Activated naive CD4-positive, alpha-beta T cell treated with anti-CD3 and anti-CD28 coated beads, Interleukin-2, amount 50 U/mL, for 24 hours (primary cell): Measurements from ENCODE around the gene ATP9B.
"Not testable (repeated sequence)": the region's sequence is repeated elsewhere in the genome, so short reads cannot be mapped to it uniquely, and the experiment has no call there.

ENCODE experiments used
- H3K27ac Mint-ChIP-seq: one replicate; pipeline ENCODE4 v1.8.0; 2021; ENCODE audit warnings: mild to moderate bottlenecking, mixed read lengths
- H3K27me3 Mint-ChIP-seq: one replicate; pipeline ENCODE4 v1.8.0; 2021; ENCODE audit warnings: mixed read lengths
- H3K36me3 Mint-ChIP-seq: one replicate; pipeline ENCODE4 v1.8.0; 2021; ENCODE audit warnings: mixed read lengths
- H3K4me1 Mint-ChIP-seq: one replicate; pipeline ENCODE4 v1.8.0; 2021; ENCODE audit warnings: mixed read lengths
- H3K4me3 Mint-ChIP-seq: one replicate; pipeline ENCODE4 v1.8.0; 2021; ENCODE audit warnings: mild to moderate bottlenecking, mixed read lengths
- H3K9me3 Mint-ChIP-seq: one replicate; pipeline ENCODE4 v1.8.0; 2021; ENCODE audit warnings: mixed read lengths

ATP9B gene

DNA sequence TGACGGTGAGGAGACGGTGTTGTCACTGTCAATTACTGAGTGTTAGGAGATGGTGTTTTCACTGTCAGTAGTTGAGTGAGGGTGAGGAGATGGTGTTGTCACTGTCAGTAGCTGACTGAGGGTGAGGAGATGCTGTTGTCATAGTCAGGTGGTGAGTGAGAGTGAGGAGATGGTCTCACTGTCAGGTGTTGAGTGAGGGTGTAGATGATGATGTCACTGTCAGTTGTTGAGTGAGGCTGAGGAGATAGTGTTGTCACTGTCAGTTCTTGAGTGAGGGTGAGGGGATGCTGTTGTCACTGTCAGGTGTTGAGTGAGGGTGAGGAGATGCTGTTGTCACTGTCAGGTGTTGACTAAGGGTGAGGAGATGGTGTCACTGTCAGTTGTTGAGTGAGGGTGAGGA is 3.4 kb upstream of the ATP9B start:
- Mint-ChIP-seq H3K4me3 (no peak overlapping the region), H3K36me3 (peaks cover 4% of the 10 kb centered on the region), H3K27ac (peak overlapping the region; percentile 44)

DNA sequence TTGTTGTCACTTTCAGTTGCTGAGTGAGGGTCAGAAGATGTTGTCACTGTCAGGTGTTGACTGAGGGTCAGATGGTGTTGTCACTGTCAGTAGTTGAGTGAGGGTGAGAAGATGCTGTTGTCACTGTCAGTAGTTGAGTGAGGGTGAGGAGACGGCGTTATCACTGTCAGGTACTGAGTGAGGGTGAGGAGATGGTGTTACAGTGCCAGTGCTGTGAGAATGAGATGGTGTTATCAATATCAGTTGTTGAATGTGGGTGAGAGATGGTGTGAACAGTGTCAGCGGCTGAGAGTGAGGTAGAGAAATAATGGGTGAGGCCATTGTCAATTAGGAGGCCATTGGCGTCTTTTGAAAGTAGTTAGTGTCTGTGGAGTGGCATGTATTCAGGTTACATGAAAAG is 1.6 kb upstream of the ATP9B start:
- Mint-ChIP-seq H3K27me3 (no peaks in the 10 kb centered on the region), H3K9me3 (no peaks in the 10 kb centered on the region), H3K4me1 (peaks cover 29% of the 10 kb centered on the region), H3K4me3 (peak overlapping the region; percentile 92), H3K36me3 (peaks cover 4% of the 10 kb centered on the region), H3K27ac (peak overlapping the region; percentile 76)

More for the DNA sequence above, 3.4 kb upstream of the ATP9B start:
- H3K27me3 Mint-ChIP-seq = no peaks in the 10 kb centered on the region
- H3K4me1 Mint-ChIP-seq = peaks cover 18% of the 10 kb centered on the region
- H3K9me3 Mint-ChIP-seq = no peaks in the 10 kb centered on the region

DNA sequence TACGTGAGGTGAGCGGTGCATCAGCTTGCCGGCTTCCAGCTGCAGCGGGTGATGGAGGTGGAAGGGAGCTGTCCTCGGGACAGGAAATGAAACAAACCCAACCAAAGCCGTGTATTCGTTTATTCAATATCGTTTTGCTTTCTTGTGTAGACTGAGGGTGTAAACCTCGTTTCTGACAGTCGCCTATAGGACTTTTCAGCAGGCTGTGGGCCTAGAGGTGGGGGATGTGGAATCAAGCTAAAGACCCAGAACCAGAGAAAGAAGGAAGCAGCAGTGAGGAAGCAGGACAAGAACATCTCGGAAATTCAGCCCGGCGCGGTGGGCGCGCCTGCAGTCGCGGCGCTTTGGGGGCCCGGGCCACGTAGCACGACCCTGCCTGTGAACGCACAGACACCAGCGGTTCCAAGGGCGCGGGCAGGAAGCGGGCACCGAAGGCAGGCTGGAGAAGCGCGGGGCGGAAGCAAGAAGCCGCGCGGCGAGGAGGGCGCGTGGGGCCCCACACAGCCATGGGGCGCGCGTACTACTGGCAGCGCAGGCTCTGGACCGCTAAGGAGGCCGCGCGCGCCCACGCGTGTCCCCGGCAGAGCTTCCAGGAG is 755 bp upstream of the ATP9B start:
- Mint-ChIP-seq H3K27ac (peak overlapping the region; percentile 98), H3K27me3 (no peaks in the 10 kb centered on the region), H3K9me3 (no peaks in the 10 kb centered on the region), H3K4me1 (peaks cover 33% of the 10 kb centered on the region), H3K4me3 (peak overlapping the region; percentile 92), H3K36me3 (peaks cover 5% of the 10 kb centered on the region)

DNA sequence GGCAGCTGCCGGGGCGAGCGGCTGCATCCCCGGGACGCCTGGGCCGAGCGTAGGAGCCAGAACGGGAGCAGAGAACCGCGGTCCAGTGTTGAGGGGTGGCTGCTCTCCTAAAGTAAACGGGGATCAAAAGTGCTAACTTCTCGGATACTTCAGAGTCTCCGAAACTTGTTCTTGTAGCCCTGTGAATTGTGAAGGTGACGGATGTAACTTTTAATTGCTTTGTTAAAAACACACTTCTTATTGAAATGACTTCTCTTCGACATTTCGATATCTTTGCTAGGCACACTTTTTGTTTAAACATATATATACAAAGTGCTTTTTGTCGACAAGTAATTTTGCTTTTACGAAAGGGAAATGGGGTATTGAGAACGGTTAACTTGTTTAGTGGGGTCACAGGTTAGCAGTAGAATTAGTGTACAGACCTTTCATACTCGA is 540 bp downstream of the ATP9B start:
- Mint-ChIP-seq H3K36me3 (peaks cover 14% of the 10 kb centered on the region), H3K27me3 (no peaks in the 10 kb centered on the region), H3K4me1 (peaks cover 45% of the 10 kb centered on the region), H3K27ac (peak overlapping the region; percentile 83), H3K4me3 (peak overlapping the region; percentile 89), H3K9me3 (no peaks in the 10 kb centered on the region)

DNA sequence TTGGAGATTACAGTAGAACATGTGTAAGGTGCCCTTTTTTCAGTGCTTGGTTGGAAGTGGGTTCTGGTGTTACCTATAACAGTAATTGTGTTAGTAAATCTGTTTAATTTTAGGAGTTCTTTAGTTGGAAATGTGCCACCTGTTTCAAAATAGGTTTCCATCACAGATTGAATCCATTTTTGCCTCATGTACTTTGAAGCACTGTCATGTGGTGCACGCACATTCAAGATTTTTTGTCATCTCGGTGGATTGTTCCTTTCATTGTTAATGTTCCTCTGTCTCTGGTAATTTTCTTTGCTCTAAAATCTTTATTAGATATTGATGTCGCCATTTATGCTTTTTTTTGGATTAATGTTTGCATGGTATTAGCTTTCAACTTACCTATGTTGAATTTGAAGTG is 1.3 kb downstream of the ATP9B start:
- peak overlapping the region; percentile 89 for H3K4me3 Mint-ChIP-seq
- H3K27me3 Mint-ChIP-seq = no peaks in the 10 kb centered on the region
- H3K4me1 Mint-ChIP-seq = peaks cover 53% of the 10 kb centered on the region
- H3K36me3 Mint-ChIP-seq = peaks cover 15% of the 10 kb centered on the region
- H3K9me3 Mint-ChIP-seq = no peaks in the 10 kb centered on the region
- peak overlapping the region; percentile 63 for H3K27ac Mint-ChIP-seq

GRCh38 chr18:79071037-79071436 is 1.8 kb downstream of the ATP9B start:
- Mint-ChIP-seq H3K27me3 (no peaks in the 10 kb centered on the region), H3K27ac (no peak overlapping the region), H3K36me3 (peaks cover 18% of the 10 kb centered on the region), H3K4me3 (peak overlapping the region; percentile 89), H3K9me3 (no peaks in the 10 kb centered on the region), H3K4me1 (peaks cover 58% of the 10 kb centered on the region)

GRCh38 chr18:79071503-79072210 is 2.5 kb downstream of the ATP9B start:
- Mint-ChIP-seq H3K27me3 (no peaks in the 10 kb centered on the region), H3K27ac (no peak overlapping the region), H3K9me3 (no peaks in the 10 kb centered on the region), H3K4me1 (peaks cover 63% of the 10 kb centered on the region), H3K4me3 (peak overlapping the region; percentile 63), H3K36me3 (peaks cover 18% of the 10 kb centered on the region)

- H3K4me3 Mint-ChIP-seq, H3K27ac Mint-ChIP-seq, H3K9me3 Mint-ChIP-seq, H3K27me3 Mint-ChIP-seq: not testable (repeated sequence)
- Mint-ChIP-seq H3K36me3 (peaks cover 14% of the 10 kb centered on the region), H3K4me1 (peaks cover 63% of the 10 kb centered on the region)
These were observed 3.5 kb downstream of the ATP9B start for GRCh38 chr18:79072655-79073054.

GRCh38 chr18:79077181-79077580 is 8.0 kb downstream of the ATP9B start:
- peaks cover 53% of the 10 kb centered on the region for H3K36me3 Mint-ChIP-seq
- H3K27ac Mint-ChIP-seq = no peak overlapping the region

GRCh38 chr18:79078791-79079190 is 9.6 kb downstream of the ATP9B start:
- peaks cover 53% of the 10 kb centered on the region for H3K36me3 Mint-ChIP-seq
- not testable (repeated sequence) for H3K9me3 Mint-ChIP-seq, H3K27ac Mint-ChIP-seq, H3K4me3 Mint-ChIP-seq, H3K27me3 Mint-ChIP-seq
- peaks cover 79% of the 10 kb centered on the region for H3K4me1 Mint-ChIP-seq

More at GRCh38 chr18:79077181-79077580, 8.0 kb downstream of the ATP9B start:
- Mint-ChIP-seq H3K27me3 (no peaks in the 10 kb centered on the region), H3K4me1 (peaks cover 83% of the 10 kb centered on the region), H3K9me3 (peaks cover 6% of the 10 kb centered on the region), H3K4me3 (peak overlapping the region; percentile 15)

GRCh38 chr18:79092874-79093273 is 23.7 kb downstream of the ATP9B start:
- H3K4me3 Mint-ChIP-seq = no peak overlapping the region
- peaks cover 5% of the 10 kb centered on the region for H3K9me3 Mint-ChIP-seq
- no peaks in the 10 kb centered on the region for H3K27me3 Mint-ChIP-seq
- no peak overlapping the region for H3K27ac Mint-ChIP-seq
- peaks cover 67% of the 10 kb centered on the region for H3K4me1 Mint-ChIP-seq
- peaks cover 22% of the 10 kb centered on the region for H3K36me3 Mint-ChIP-seq

DNA sequence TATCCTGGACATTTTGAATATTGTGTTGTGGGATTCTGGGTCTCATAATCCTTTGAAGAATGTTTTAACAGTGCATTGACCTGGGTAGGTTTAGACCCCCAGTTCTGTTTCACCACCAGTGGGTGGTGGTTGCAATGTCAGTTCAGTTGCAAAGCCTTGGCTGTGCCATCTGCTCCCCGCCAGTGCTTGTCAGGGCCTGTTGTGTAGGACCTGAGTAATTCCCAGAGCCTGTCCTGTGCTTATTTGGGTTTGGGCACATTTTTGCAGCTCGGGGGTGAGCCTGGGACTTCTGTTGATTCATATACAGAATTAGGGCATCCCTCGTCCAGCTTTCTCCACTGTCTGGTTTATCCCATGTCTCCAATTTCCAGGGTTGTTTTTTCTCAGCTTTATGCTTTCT is 24.8 kb downstream of the ATP9B start:
- Mint-ChIP-seq H3K4me3 (no peak overlapping the region), H3K4me1 (peaks cover 59% of the 10 kb centered on the region), H3K36me3 (peaks cover 28% of the 10 kb centered on the region), H3K27me3 (no peaks in the 10 kb centered on the region), H3K9me3 (peaks cover 5% of the 10 kb centered on the region), H3K27ac (no peak overlapping the region)

- peaks cover 50% of the 10 kb centered on the region for H3K4me1 Mint-ChIP-seq
- H3K36me3 Mint-ChIP-seq = peaks cover 27% of the 10 kb centered on the region
- H3K9me3 Mint-ChIP-seq = no peaks in the 10 kb centered on the region
- H3K27ac Mint-ChIP-seq = peak overlapping the region; percentile 65
- H3K4me3 Mint-ChIP-seq = no peak overlapping the region
- H3K27me3 Mint-ChIP-seq = no peaks in the 10 kb centered on the region
These were observed 26.0 kb downstream of the ATP9B start for GRCh38 chr18:79095216-79095615.

GRCh38 chr18:79100944-79101343 is 31.8 kb downstream of the ATP9B start:
- Mint-ChIP-seq H3K27me3 (no peaks in the 10 kb centered on the region), H3K4me3 (no peak overlapping the region), H3K36me3 (peaks cover 43% of the 10 kb centered on the region), H3K4me1 (peaks cover 43% of the 10 kb centered on the region), H3K9me3 (no peaks in the 10 kb centered on the region), H3K27ac (no peak overlapping the region)

DNA sequence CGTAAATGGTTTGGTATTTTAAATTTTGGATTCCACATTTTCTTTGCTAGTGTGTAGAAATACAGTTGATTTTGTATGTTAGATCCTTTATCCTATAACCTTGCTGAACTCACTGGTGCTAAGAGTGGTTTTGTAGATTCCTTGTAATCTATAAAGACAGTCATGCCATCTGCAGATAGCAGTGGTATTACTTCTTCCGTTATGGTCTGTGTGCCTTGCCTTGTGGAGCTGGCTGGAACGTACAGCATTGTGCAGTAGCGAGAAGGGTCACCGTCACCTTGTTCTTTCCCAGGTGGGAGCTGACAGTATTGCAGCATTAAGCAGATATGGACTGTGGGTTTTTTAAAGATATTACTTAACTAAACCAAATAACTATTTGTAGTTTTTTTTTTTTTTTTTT is 33.7 kb downstream of the ATP9B start:
- Mint-ChIP-seq H3K27me3 (no peaks in the 10 kb centered on the region), H3K27ac (no peak overlapping the region), H3K9me3 (no peaks in the 10 kb centered on the region), H3K4me1 (peaks cover 53% of the 10 kb centered on the region), H3K36me3 (peaks cover 35% of the 10 kb centered on the region), H3K4me3 (no peak overlapping the region)

DNA sequence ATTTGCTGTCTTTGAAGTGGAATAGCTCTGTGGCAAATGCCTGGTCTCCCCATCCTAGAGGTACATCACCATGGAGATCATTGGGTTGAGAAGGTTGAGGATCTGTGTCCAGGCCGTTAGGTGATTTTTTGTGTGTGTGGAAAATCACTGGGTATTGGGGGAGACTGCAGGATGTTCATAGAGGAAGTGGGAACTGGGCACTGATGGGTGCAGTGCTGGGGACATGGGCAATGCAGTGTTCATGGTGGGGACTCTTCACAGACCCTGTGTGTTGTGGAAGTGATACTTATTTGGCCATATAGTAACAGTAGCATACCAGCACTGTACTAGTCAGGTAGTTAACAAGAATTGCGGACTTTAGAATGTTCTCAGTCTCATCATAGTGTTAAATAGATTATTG is 34.9 kb downstream of the ATP9B start:
- no peaks in the 10 kb centered on the region for H3K9me3 Mint-ChIP-seq
- peaks cover 56% of the 10 kb centered on the region for H3K4me1 Mint-ChIP-seq
- no peak overlapping the region for H3K4me3 Mint-ChIP-seq
- no peaks in the 10 kb centered on the region for H3K27me3 Mint-ChIP-seq
- peaks cover 29% of the 10 kb centered on the region for H3K36me3 Mint-ChIP-seq
- H3K27ac Mint-ChIP-seq = no peak overlapping the region
